ENCODE results near the gene TTLL8.

Gene TTLL8

DNA sequence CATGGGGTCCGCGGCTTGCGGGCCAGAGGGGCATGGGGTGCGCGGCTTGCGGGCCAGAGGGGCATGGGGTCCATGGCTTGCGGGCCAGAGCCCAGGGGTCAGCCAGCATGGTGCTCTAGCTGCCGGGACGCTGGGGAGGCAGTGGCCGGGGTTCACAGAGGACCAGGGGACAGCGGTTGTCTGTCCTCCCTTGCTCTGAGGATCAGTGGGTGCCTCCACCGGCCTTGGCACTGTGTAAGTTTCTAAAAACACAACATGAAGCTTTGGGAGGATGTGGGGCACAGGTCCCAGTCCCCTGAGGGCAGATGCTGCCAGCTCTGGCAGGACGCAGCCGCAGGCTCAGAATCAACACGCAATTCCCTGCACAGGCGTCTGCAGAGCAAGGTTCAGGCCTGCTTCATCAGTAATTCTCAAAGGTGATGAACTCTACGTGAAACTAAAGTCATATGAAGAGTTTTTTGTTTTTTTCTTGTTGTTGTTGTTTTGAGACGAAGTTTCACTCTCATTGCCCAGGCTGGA is 24.2 kb upstream of the TTLL8 start:
- no peaks in the 10 kb centered on the region for H3K27me3 ChIP-seq (ENCODE audit: insufficient read depth, low read length)
- 95% methylated on average over 18 of the region's 18 CpGs for WGBS
- no peaks in the 10 kb centered on the region for H3K36me3 ChIP-seq (ENCODE audit: insufficient read depth, low read length)
- H3K4me1 ChIP-seq (ENCODE audit: insufficient read depth, low read length): peaks cover 12% of the 10 kb centered on the region
- no peak overlapping the region for H3K27ac ChIP-seq (ENCODE audit: low read depth, low read length)
- H3K9ac ChIP-seq (ENCODE audit: low read depth, low read length): no peak overlapping the region
- no peak overlapping the region for H3K4me3 ChIP-seq (ENCODE audit: low read length)
- no peaks in the 10 kb centered on the region for H3K9me3 ChIP-seq (ENCODE audit: insufficient read depth, low read depth, low read length)

DNA sequence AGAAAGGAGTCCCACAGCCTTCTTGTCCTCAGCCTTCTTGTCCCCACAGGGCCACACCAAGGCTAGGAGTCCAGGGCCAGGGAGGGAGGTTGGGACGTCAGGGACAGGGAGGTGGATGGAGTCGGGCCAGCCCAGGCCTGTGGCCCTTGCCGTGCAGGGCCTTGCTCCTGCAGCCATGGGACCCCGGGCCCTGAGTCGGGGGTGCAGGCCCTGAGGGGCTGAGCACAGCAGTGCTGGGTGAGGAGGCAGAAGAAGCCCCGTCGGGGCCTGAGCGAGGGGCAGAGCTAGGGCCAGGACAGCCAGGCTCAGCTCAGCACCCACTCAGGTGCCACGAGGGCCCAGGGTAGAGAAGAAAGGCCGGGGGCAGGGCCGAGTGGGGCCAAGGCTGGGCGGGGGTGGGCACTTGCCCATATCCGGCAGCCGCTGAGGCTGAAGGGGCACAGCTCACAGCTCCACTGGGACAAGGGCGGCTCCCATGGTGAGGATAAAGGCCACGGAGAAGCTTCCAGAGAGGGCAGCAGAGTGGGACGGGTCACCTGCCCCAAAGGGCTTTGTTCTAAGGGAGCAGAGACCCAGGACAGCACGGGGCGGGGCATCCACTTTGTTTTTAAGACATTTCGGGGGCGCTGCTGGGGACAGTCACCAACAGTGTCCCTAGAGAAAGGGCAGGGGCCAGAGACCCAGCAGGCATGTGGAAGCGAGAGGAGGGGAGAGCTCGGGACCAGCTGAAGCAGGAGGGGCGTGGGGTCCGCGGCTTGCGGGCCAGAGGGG is 23.5 kb upstream of the TTLL8 start:
- Histone ChIP-seq H3K4me1 (ENCODE audit: insufficient read depth, low read length) (peaks cover 12% of the 10 kb centered on the region), H3K9me3 (ENCODE audit: insufficient read depth, low read depth, low read length) (no peaks in the 10 kb centered on the region), H3K27me3 (ENCODE audit: insufficient read depth, low read length) (no peaks in the 10 kb centered on the region), H3K27ac (ENCODE audit: low read depth, low read length) (no peak overlapping the region), H3K36me3 (ENCODE audit: insufficient read depth, low read length) (no peaks in the 10 kb centered on the region), H3K9ac (ENCODE audit: low read depth, low read length) (no peak overlapping the region), H3K4me3 (ENCODE audit: low read length) (no peak overlapping the region)
- 91% methylated on average over 27 of the region's 27 CpGs for WGBS

DNA sequence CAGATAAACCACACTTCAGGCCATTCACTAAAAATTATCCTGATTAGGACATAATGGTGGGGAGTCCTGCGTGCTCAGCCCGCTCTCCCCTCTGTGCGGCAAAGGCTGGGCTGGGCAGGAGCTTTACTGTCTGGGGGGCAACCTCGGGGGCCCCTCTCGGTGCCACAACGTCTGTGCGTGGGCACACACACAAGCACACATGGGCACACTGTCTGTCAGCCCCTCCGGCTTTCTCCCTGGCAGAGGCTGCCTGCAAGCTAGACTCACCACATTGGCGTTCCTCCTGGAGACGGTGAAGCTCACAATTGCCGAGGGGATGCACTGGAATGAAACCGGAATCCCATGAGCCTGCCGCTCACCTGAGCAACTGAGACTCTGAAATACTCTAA is 22.0 kb upstream of the TTLL8 start:
- H3K36me3 ChIP-seq (ENCODE audit: insufficient read depth, low read length): no peaks in the 10 kb centered on the region
- 89% methylated on average over 13 of the region's 13 CpGs for WGBS
- H3K27ac ChIP-seq (ENCODE audit: low read depth, low read length): no peak overlapping the region
- H3K27me3 ChIP-seq (ENCODE audit: insufficient read depth, low read length): no peaks in the 10 kb centered on the region
- peaks cover 6% of the 10 kb centered on the region for H3K4me1 ChIP-seq (ENCODE audit: insufficient read depth, low read length)
- no peak overlapping the region for H3K4me3 ChIP-seq (ENCODE audit: low read length)
- H3K9ac ChIP-seq (ENCODE audit: low read depth, low read length): no peak overlapping the region
- H3K9me3 ChIP-seq (ENCODE audit: insufficient read depth, low read depth, low read length): no peaks in the 10 kb centered on the region

DNA sequence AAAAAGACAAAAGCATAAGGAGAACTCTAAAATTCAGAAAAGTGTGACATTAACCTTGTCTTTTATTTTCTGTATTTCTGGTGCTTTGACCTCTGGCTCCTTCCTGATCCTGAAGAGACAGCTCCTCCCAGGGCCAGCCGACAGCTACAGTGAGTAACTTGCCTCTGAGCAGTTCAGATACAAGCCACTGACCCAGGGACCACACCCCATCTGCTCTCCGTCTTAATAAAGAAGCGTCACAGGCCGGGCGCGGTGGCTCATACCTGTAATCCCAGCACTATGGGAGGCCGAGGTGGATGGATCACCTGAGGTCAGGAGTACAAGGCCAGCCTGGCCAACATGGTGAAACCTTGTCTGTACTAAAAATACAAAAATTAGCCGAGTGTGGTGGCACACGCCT is 20.7 kb upstream of the TTLL8 start:
- Histone ChIP-seq H3K27ac (ENCODE audit: low read depth, low read length) (no peak overlapping the region), H3K36me3 (ENCODE audit: insufficient read depth, low read length) (no peaks in the 10 kb centered on the region), H3K4me1 (ENCODE audit: insufficient read depth, low read length) (no peaks in the 10 kb centered on the region), H3K4me3 (ENCODE audit: low read length) (no peak overlapping the region), H3K27me3 (ENCODE audit: insufficient read depth, low read length) (no peaks in the 10 kb centered on the region), H3K9ac (ENCODE audit: low read depth, low read length) (no peak overlapping the region), H3K9me3 (ENCODE audit: insufficient read depth, low read depth, low read length) (no peaks in the 10 kb centered on the region)
- WGBS: 93% methylated on average over 9 of the region's 9 CpGs

DNA sequence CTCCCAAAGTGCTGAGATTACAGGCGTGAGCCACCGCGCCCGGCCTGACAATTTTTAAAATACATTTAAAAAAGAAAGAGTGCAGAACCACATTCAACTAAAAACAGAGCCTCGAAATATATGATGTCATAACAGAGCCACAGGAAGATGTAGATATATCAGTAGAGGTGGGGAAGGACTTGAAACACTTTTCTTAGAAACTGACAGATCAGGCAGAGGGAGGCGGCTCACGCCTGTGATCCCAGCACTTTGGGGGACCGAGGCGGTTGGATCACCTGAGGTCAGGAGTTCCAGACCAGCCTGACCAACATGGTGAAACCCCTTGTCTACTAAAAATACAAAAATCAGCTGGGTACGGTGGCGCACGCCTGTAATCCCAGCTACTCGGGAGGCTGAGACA is 20.1 kb upstream of the TTLL8 start:
- Histone ChIP-seq H3K27me3 (ENCODE audit: insufficient read depth, low read length) (no peaks in the 10 kb centered on the region), H3K9ac (ENCODE audit: low read depth, low read length) (no peak overlapping the region), H3K27ac (ENCODE audit: low read depth, low read length) (no peak overlapping the region), H3K4me3 (ENCODE audit: low read length) (no peak overlapping the region), H3K36me3 (ENCODE audit: insufficient read depth, low read length) (no peaks in the 10 kb centered on the region), H3K9me3 (ENCODE audit: insufficient read depth, low read depth, low read length) (no peaks in the 10 kb centered on the region), H3K4me1 (ENCODE audit: insufficient read depth, low read length) (no peaks in the 10 kb centered on the region)
- 98% methylated on average over 13 of the region's 13 CpGs for WGBS

DNA sequence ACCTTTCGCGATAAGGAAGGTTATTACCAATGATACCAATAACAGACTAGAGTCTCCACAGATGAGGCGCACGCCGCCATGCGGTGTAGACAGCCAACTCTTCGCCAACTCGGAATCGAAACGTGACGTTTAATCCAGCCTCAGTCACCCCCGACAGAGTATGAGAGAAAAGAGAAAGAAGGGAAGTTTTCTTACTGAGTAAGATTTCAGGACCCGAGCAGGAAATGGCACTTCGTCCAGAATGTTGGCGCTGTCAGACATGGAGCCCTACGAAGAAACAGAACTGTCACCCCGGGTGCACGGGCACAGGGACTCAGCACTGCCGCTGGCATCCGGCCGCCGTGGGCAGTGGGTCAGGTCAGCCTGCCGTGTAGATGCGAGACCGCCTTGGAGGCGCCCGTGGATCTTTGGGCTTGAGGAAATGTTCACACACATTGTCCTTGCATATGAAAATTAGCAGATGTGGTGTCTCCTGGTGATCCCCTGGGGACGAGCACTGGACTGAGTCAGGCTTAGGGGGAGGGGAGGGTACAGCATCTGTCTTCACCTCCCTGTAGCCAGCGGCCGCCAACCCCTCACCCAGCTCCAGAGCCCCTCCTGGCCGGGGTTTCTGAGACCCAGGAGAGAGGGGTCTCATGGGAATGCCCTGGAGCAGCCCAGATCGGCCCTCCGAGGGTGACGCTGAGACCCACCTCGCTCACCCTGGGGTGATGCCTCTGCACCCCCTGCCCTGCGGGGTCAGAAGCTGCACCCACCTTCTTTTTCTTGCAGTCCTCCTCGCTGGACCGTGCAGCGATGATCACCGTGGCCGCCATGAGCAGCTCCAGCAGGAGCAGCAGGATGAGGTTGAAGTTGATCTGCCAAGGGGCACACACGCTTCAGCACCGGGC is 18.8 kb upstream of the TTLL8 start:
- no peak overlapping the region for H3K27ac ChIP-seq (ENCODE audit: low read depth, low read length)
- no peaks in the 10 kb centered on the region for H3K27me3 ChIP-seq (ENCODE audit: insufficient read depth, low read length)
- WGBS: 92% methylated on average over 43 of the region's 43 CpGs
- H3K4me1 ChIP-seq (ENCODE audit: insufficient read depth, low read length): no peaks in the 10 kb centered on the region
- no peaks in the 10 kb centered on the region for H3K36me3 ChIP-seq (ENCODE audit: insufficient read depth, low read length)
- H3K9ac ChIP-seq (ENCODE audit: low read depth, low read length): no peak overlapping the region
- H3K9me3 ChIP-seq (ENCODE audit: insufficient read depth, low read depth, low read length): no peaks in the 10 kb centered on the region
- no peak overlapping the region for H3K4me3 ChIP-seq (ENCODE audit: low read length)

GRCh38 chr22:50074551-50075530 is 16.7 kb upstream of the TTLL8 start:
- H3K9ac ChIP-seq (ENCODE audit: low read depth, low read length): no peak overlapping the region
- no peaks in the 10 kb centered on the region for H3K9me3 ChIP-seq (ENCODE audit: insufficient read depth, low read depth, low read length)
- no peak overlapping the region for H3K4me3 ChIP-seq (ENCODE audit: low read length)
- WGBS: 80% methylated on average over 32 of the region's 32 CpGs
- no peak overlapping the region for H3K27ac ChIP-seq (ENCODE audit: low read depth, low read length)
- H3K36me3 ChIP-seq (ENCODE audit: insufficient read depth, low read length): no peaks in the 10 kb centered on the region
- no peaks in the 10 kb centered on the region for H3K4me1 ChIP-seq (ENCODE audit: insufficient read depth, low read length)
- no peaks in the 10 kb centered on the region for H3K27me3 ChIP-seq (ENCODE audit: insufficient read depth, low read length)

GRCh38 chr22:50074056-50074455 is 16.0 kb upstream of the TTLL8 start:
- H3K4me3 ChIP-seq (ENCODE audit: low read length): no peak overlapping the region
- no peaks in the 10 kb centered on the region for H3K27me3 ChIP-seq (ENCODE audit: insufficient read depth, low read length)
- H3K36me3 ChIP-seq (ENCODE audit: insufficient read depth, low read length): no peaks in the 10 kb centered on the region
- WGBS: 80% methylated on average over 17 of the region's 17 CpGs
- no peaks in the 10 kb centered on the region for H3K4me1 ChIP-seq (ENCODE audit: insufficient read depth, low read length)
- H3K9ac ChIP-seq (ENCODE audit: low read depth, low read length): no peak overlapping the region
- no peaks in the 10 kb centered on the region for H3K9me3 ChIP-seq (ENCODE audit: insufficient read depth, low read depth, low read length)
- H3K27ac ChIP-seq (ENCODE audit: low read depth, low read length): no peak overlapping the region

DNA sequence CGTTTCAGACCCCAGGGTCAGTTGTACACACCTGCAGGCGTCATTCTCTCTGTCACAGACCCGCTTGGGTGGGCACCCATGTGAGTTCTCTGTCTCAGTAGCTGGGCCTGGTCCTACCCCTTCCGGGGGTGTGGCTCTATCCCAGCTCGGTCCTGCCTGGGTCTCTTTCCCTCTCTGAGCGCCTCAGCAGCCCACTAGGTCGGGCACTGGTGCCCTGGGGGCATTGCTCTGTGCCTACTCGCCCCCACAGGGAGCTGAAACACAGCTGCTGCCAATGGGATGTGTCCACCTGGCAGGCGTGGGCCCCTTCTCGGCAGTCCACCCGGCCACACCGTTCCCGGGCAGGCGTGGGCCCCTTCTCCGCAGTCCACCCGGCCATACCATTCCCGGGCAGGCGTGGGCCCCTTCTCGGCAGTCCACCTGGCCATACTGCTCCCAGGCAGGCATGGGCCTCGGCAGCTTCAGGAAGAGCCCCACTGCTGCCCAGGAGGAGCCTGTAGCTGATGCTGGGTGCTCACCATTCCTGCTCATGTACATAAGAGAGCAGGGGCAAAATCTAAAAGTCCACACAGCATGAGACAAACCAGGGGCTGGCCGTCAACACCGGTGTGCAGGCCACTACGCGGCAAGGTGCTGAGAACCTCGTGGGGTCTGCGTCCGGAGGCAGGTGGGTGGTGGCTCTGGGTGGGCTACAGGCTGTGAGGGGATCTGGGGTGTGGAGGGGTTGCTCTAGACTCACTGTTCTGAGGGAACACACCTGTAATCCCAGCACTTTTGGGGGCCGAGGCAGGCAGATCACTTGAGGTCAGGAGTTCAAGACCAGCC is 14.8 kb upstream of the TTLL8 start:
- no peaks in the 10 kb centered on the region for H3K27me3 ChIP-seq (ENCODE audit: insufficient read depth, low read length)
- 92% methylated on average over 28 of the region's 28 CpGs for WGBS
- no peak overlapping the region for H3K9ac ChIP-seq (ENCODE audit: low read depth, low read length)
- H3K4me3 ChIP-seq (ENCODE audit: low read length): no peak overlapping the region
- no peaks in the 10 kb centered on the region for H3K9me3 ChIP-seq (ENCODE audit: insufficient read depth, low read depth, low read length)
- H3K36me3 ChIP-seq (ENCODE audit: insufficient read depth, low read length): no peaks in the 10 kb centered on the region
- H3K27ac ChIP-seq (ENCODE audit: low read depth, low read length): no peak overlapping the region
- H3K4me1 ChIP-seq (ENCODE audit: insufficient read depth, low read length): no peaks in the 10 kb centered on the region

- Histone ChIP-seq H3K27ac (ENCODE audit: low read depth, low read length) (no peak overlapping the region), H3K4me1 (ENCODE audit: insufficient read depth, low read length) (no peaks in the 10 kb centered on the region), H3K36me3 (ENCODE audit: insufficient read depth, low read length) (no peaks in the 10 kb centered on the region), H3K27me3 (ENCODE audit: insufficient read depth, low read length) (no peaks in the 10 kb centered on the region), H3K9me3 (ENCODE audit: insufficient read depth, low read depth, low read length) (no peaks in the 10 kb centered on the region), H3K9ac (ENCODE audit: low read depth, low read length) (no peak overlapping the region), H3K4me3 (ENCODE audit: low read length) (no peak overlapping the region)
- WGBS: 84% methylated on average over 9 of the region's 9 CpGs
Observed at GRCh38 chr22:50072167-50072555, 14.1 kb upstream of the TTLL8 start.
